Measurements from ENCODE around the gene MIF.
"Not testable (repeated sequence)": the region's sequence is repeated elsewhere in the genome, so short reads cannot be mapped to it uniquely, and the experiment has no call there.

MIF gene

DNA sequence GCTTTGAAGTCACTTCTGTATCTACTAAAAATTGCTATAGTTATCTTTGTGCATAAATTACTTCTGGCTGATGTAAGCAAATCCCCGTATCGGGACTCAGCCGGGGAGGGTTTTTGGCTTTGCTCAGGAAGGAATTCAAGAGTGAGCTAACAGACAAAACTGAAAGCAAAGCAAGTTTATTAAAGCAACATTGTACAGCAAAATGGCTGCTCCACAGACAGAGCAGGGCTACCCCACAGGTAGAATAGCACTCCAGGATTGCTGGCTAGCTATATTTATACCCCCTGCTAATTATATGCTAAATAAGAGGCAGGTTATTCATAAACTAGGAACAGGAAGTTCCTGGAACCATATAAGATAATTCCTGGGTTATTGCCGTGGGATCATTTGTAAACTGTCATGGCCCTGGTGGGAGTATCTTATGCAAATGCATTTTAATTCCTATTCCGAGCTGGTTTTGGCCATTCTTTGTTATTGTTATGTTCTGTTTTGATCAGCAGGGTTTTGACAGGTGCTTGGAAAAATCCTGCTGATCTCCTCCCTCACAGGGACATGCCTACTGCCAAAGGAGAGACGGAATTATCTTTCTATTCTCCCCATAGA, 15.2 kb downstream of the MIF start:
- H3K9me3 ChIP-seq (ENCODE audit: control insufficient read depth, insufficient read depth, low read length), result no peaks in the 10 kb centered on the region
- no peak overlapping the region for H3K4me3 ChIP-seq (ENCODE audit: low read depth, low read length)
- no peaks in the 10 kb centered on the region for H3K36me3 ChIP-seq (ENCODE audit: control insufficient read depth, insufficient read depth, low read length)
- H3K9ac ChIP-seq (ENCODE audit: low read depth, low read length), result no peak overlapping the region
- peaks cover 22% of the 10 kb centered on the region for H3K4me1 ChIP-seq (ENCODE audit: control insufficient read depth, insufficient read depth, low read length)
- peaks cover 5% of the 10 kb centered on the region for H3K27me3 ChIP-seq (ENCODE audit: control insufficient read depth, insufficient read depth, low read length)

DNA sequence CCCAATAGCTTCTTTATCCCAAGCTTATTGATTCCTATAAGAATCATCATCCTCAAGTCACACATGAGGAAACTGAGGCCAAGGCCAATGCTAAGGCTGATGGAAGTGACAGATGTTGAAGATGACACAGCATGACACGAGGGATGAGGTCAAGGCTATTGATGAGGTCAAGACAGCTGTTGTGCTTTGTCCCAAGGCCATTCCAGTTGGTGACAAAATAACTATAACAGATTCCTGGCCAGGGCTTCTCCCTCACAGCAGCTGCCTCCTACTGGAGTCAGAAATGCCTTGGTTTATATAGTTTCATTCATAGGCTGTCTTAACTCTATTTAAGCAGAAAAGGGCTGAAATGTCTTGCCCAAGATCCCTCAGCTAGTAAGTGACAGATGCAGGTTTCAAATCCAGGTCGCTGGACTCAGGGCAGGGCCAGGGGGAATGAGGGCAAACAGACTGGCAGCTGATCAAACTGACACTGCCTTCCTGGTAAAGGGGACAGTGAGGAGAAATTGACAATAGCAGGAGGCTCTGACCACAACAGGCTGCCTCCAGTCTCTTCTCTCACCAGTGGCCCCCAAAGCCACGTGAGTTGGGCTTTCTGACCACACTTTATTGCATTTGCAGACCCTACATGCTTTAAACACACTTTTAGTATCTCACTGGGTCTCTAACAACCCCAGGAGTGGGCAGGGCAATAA, 16.5 kb downstream of the MIF start:
- H3K9me3 ChIP-seq (ENCODE audit: control insufficient read depth, insufficient read depth, low read length), result no peaks in the 10 kb centered on the region
- H3K9ac ChIP-seq (ENCODE audit: low read depth, low read length), result no peak overlapping the region
- no peaks in the 10 kb centered on the region for H3K36me3 ChIP-seq (ENCODE audit: control insufficient read depth, insufficient read depth, low read length)
- peaks cover 22% of the 10 kb centered on the region for H3K4me1 ChIP-seq (ENCODE audit: control insufficient read depth, insufficient read depth, low read length)
- H3K27me3 ChIP-seq (ENCODE audit: control insufficient read depth, insufficient read depth, low read length), result no peaks in the 10 kb centered on the region
- no peak overlapping the region for H3K4me3 ChIP-seq (ENCODE audit: low read depth, low read length)

DNA sequence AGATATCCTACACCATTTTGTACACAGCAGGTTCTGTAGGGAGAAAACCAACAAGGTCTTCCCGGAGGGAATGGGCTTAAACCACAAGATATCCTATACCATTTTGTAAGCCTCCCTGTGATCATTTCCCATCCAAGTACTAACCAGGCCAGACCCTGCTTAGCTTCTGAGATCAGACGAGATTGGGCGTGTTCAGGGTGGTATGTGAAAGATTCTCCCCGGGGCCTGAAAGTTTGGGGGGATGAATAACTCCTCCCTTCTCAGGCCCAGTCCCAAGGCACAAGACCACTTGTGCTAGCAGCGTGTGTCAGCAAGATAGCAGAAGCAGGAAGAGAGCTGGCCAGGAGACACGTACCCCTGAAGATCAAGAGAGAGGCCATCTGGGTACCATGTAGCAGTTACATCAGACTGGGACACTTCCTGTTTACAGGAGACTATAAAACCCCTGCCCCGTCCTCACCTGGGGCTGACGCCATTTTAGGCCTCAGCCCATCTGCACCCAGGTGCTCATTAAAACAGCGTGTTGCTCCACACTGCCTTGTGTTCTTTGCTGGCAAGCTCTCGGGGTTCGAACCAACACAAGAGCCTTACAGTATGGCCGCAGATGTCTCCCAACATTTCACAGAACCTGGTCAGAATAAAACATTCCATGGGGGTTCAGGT, 17.3 kb downstream of the MIF start:
- no peak overlapping the region for H3K9ac ChIP-seq (ENCODE audit: low read depth, low read length)
- H3K4me3 ChIP-seq (ENCODE audit: low read depth, low read length), result no peak overlapping the region
- H3K4me1 ChIP-seq (ENCODE audit: control insufficient read depth, insufficient read depth, low read length), result peaks cover 22% of the 10 kb centered on the region
- H3K27me3 ChIP-seq (ENCODE audit: control insufficient read depth, insufficient read depth, low read length), result no peaks in the 10 kb centered on the region
- H3K9me3 ChIP-seq (ENCODE audit: control insufficient read depth, insufficient read depth, low read length), result no peaks in the 10 kb centered on the region
- no peaks in the 10 kb centered on the region for H3K36me3 ChIP-seq (ENCODE audit: control insufficient read depth, insufficient read depth, low read length)

DNA sequence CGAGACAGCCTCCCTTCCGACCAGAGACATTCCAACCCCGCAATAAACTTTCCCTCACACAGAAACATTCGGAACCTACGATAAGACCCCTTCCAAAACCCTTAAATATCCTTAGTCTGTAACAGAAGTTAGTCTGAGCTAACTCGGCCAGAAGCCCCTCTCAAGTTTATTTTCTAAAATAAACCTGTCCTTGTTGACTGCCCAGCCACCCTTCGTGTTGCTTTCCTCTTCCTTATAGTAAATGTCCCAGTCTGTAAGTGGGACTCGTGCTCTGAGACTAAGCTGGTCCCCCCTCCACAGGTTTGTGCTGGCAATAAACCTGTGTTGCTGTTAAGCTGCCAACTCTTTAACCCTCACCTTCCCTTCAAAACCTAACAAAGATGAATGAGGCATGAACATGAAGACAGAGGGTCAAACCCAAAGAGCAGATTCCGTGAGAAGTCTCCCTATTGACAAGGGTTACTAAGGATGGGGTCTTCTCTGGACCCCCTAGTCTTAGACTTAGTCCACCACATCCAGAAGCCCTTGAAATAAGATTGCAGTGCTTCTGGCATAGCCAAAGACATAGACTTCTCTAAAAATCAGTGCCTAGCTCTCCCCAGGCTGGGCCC, 18.2 kb downstream of the MIF start:
- peaks cover 22% of the 10 kb centered on the region for H3K4me1 ChIP-seq (ENCODE audit: control insufficient read depth, insufficient read depth, low read length)
- H3K4me3 ChIP-seq (ENCODE audit: low read depth, low read length), result no peak overlapping the region
- no peak overlapping the region for H3K9ac ChIP-seq (ENCODE audit: low read depth, low read length)
- no peaks in the 10 kb centered on the region for H3K36me3 ChIP-seq (ENCODE audit: control insufficient read depth, insufficient read depth, low read length)
- no peaks in the 10 kb centered on the region for H3K9me3 ChIP-seq (ENCODE audit: control insufficient read depth, insufficient read depth, low read length)
- H3K27me3 ChIP-seq (ENCODE audit: control insufficient read depth, insufficient read depth, low read length), result no peaks in the 10 kb centered on the region

DNA sequence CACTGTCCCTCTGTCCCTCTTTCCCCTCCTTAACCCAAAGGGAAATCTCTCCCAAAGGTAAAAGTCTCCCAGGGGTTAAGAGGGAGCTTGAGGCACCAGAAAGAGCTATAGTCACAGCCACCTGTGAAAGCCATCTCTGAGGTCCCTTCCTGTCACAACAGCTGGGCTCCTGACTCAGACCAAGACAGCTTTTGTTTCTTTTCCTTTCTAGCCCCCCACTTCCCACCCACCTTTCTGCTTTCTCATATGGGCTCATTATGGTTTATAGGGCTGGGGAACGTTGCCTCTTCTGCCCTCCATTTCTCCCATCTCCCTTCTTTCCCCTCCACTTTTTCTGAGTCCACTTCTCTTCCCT, 19.1 kb downstream of the MIF start:
- H3K4me3 ChIP-seq (ENCODE audit: low read depth, low read length), result peak overlapping the region; percentile 65

DNA sequence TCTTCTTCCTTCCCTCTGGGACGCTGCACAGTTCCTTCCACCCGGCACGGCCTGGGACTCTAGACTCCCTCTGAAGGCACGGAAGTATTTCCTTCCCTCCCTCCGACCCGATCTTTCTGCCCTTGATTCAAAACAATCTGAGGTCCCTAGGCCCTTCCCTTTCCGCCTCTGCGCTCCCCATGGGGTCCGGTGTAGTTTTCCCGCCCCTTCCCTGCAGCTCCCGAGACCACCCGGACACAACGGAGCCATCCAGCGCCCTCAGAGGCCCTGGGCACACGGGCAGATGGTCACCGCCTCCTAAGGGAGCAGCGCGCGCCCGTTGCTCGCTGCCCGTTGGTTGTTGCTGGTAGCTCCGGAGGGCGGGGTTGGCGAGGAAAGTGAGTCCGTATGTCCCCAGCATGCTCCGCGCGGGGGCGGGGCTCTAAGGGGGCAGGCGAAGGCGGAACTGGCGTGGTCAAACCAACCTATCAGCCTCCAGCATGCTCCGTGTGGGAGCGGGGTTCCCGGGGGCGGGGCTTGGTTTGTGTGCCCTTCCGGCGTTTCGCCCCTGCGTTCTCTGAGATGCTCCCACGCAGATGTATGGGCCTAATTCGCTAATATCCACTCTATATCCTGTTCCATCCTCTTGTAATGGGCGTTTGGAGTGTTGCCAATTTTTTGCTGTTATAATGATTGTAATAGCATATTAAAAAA, 19.6 kb downstream of the MIF start:
- Histone ChIP-seq H3K9ac (ENCODE audit: low read depth, low read length) (peak overlapping the region; percentile 82), H3K4me1 (ENCODE audit: control insufficient read depth, insufficient read depth, low read length) (peaks cover 14% of the 10 kb centered on the region), H3K36me3 (ENCODE audit: control insufficient read depth, insufficient read depth, low read length) (no peaks in the 10 kb centered on the region), H3K4me3 (ENCODE audit: low read depth, low read length) (peak overlapping the region; percentile 65), H3K27me3 (ENCODE audit: control insufficient read depth, insufficient read depth, low read length) (no peaks in the 10 kb centered on the region), H3K9me3 (ENCODE audit: control insufficient read depth, insufficient read depth, low read length) (no peaks in the 10 kb centered on the region)

More for the DNA sequence above, 19.1 kb downstream of the MIF start:
- Histone ChIP-seq H3K4me1 (ENCODE audit: control insufficient read depth, insufficient read depth, low read length) (peaks cover 19% of the 10 kb centered on the region), H3K27me3 (ENCODE audit: control insufficient read depth, insufficient read depth, low read length) (no peaks in the 10 kb centered on the region), H3K9me3 (ENCODE audit: control insufficient read depth, insufficient read depth, low read length) (no peaks in the 10 kb centered on the region), H3K9ac (ENCODE audit: low read depth, low read length) (peak overlapping the region; percentile 82), H3K36me3 (ENCODE audit: control insufficient read depth, insufficient read depth, low read length) (no peaks in the 10 kb centered on the region)

DNA sequence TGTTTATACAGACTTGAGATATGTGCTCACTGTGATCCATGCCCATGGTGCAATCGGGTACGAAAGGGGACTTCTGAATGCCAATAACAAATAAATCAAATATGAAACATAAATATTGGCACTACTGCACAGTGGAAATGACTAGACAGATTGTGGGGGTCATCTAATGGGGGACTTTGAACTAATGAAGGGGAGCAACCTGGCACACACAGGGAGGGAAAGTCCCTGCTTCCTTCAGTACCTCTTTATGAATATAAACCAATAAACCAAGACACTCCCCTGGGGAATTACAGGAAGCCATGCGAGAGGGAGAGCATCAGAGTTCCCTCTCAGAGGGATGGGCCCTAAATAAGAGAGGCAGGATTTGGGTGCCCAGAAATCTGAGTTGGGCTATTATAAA, 21.1 kb downstream of the MIF start:
- no peaks in the 10 kb centered on the region for H3K9me3 ChIP-seq (ENCODE audit: control insufficient read depth, insufficient read depth, low read length)
- H3K4me1 ChIP-seq (ENCODE audit: control insufficient read depth, insufficient read depth, low read length), result peaks cover 5% of the 10 kb centered on the region
- no peaks in the 10 kb centered on the region for H3K36me3 ChIP-seq (ENCODE audit: control insufficient read depth, insufficient read depth, low read length)
- H3K9ac ChIP-seq (ENCODE audit: low read depth, low read length), result no peak overlapping the region
- no peak overlapping the region for H3K4me3 ChIP-seq (ENCODE audit: low read depth, low read length)
- no peaks in the 10 kb centered on the region for H3K27me3 ChIP-seq (ENCODE audit: control insufficient read depth, insufficient read depth, low read length)

DNA sequence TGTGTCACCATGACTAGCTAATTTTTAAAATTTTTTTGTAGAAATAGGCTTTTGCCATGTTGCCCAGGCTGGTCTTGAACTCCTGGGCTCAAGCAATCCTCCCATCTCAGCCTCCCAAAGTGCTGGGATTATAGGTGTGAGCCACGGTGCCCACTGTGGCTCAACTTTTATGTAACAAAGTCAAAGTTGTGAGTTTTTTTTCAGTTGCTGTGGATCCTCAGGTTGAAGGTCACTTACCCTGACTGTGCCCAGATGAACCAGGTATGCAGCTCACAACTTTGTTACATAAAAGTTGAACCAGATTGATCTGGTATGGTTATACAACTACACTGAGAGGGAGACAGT, 26.1 kb downstream of the MIF start:
- H3K36me3 ChIP-seq (ENCODE audit: control insufficient read depth, insufficient read depth, low read length); H3K4me3 ChIP-seq (ENCODE audit: low read depth, low read length); H3K9me3 ChIP-seq (ENCODE audit: control insufficient read depth, insufficient read depth, low read length); H3K4me1 ChIP-seq (ENCODE audit: control insufficient read depth, insufficient read depth, low read length); H3K9ac ChIP-seq (ENCODE audit: low read depth, low read length); H3K27me3 ChIP-seq (ENCODE audit: control insufficient read depth, insufficient read depth, low read length): not testable (repeated sequence)

DNA sequence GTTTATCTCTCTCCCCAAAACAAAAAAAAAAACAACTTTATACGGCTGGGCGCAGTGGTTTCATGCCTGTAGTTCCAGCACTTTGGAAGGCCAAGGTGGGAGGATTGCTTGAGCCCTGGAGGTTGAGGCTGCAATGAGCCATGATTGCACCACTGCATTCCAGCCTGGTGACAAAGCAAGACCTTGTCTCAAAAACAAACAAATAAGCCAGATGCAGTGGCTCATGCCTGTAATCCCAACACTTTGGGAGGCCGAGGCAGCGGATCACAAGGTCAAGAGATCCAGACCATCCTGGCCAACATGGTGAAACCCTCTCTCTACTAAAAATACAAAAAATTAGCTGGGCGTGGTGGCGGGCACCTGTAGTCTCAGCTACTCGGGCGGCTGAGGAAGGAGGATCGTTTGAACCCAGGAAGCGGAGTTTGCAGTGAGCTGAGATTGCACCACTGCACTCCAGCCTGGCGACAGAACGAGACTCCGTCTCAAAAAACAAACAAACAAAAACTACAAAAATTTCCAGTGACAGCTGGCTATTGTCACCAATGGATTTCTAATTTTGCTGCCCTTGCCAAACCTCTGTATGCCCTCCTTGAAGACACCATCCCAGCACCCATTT, 27.5 kb downstream of the MIF start:
- not testable (repeated sequence) for H3K9me3 ChIP-seq (ENCODE audit: control insufficient read depth, insufficient read depth, low read length); H3K36me3 ChIP-seq (ENCODE audit: control insufficient read depth, insufficient read depth, low read length); H3K9ac ChIP-seq (ENCODE audit: low read depth, low read length); H3K4me1 ChIP-seq (ENCODE audit: control insufficient read depth, insufficient read depth, low read length); H3K4me3 ChIP-seq (ENCODE audit: low read depth, low read length); H3K27me3 ChIP-seq (ENCODE audit: control insufficient read depth, insufficient read depth, low read length)

DNA sequence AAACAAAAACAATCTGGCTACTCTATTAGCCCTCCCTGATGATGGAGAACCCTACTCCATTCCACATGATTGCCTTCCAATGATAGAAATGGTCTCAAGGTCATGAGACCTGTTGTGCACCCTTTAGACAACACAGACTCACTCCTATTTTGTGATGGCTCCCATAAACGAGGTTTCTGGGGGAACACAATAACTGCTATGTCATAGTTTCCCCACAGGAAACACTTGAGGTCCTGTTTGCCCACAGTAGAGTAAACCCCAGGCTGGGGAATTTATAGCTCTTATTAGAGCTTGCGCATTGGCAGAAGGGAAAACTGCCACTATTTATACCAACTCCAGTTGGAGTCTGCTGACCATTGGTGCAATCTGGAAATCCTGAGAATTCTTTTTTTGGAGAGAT, 28.7 kb downstream of the MIF start:
- H3K9me3 ChIP-seq (ENCODE audit: control insufficient read depth, insufficient read depth, low read length), result peaks cover 3% of the 10 kb centered on the region
- H3K36me3 ChIP-seq (ENCODE audit: control insufficient read depth, insufficient read depth, low read length), result no peaks in the 10 kb centered on the region

DNA sequence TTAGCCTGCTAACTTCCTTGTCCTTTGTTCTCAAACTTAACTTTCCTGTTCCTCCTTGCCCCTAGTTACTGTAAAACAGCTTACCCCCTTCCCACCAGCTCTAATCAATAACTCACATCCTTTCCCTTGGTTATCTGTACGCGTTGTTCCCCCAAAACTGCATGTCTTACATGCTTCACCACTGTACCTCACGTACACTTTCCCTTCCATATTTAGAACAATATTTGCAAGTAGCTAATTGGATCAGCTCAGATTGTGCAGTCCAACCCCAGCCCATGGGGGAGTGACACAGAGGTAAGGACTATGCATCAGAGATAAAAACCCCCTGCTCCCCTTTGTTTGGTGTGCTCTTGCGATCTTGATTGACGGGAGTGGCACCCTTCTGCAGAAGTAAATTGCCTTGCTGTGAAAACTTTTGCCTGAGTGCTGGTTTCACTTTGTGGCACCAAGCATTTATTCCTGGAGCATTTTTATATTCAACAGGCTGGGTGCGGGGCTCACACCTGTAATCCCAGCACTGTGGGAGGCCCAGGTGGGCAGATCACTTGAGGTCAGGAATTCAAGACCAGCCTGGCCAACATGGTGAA, 30.9 kb downstream of the MIF start:
- H3K9ac ChIP-seq (ENCODE audit: low read depth, low read length), result no peak overlapping the region
- H3K36me3 ChIP-seq (ENCODE audit: control insufficient read depth, insufficient read depth, low read length), result no peaks in the 10 kb centered on the region
- peaks cover 3% of the 10 kb centered on the region for H3K9me3 ChIP-seq (ENCODE audit: control insufficient read depth, insufficient read depth, low read length)
- H3K4me1 ChIP-seq (ENCODE audit: control insufficient read depth, insufficient read depth, low read length), result no peaks in the 10 kb centered on the region
- H3K4me3 ChIP-seq (ENCODE audit: low read depth, low read length), result no peak overlapping the region
- no peaks in the 10 kb centered on the region for H3K27me3 ChIP-seq (ENCODE audit: control insufficient read depth, insufficient read depth, low read length)

More for the DNA sequence above, 28.7 kb downstream of the MIF start:
- Histone ChIP-seq H3K27me3 (ENCODE audit: control insufficient read depth, insufficient read depth, low read length) (no peaks in the 10 kb centered on the region), H3K4me3 (ENCODE audit: low read depth, low read length) (no peak overlapping the region), H3K9ac (ENCODE audit: low read depth, low read length) (no peak overlapping the region), H3K4me1 (ENCODE audit: control insufficient read depth, insufficient read depth, low read length) (no peaks in the 10 kb centered on the region)
